CD4-positive, alpha-beta T cell (primary cell): ENCODE results near the gene CCDC152. TPM values are rescaled to one million over a fixed set of nuclear protein-coding genes. Genes with fewer than 3 reads are reported as not detected.

Experiments
- ATAC-seq: fragments of 200-7000 bp; cut with Tn5 transposase; one replicate; pipeline ENCODE4 v1.10.0; 2022; ENCODE audit warnings: mild to moderate bottlenecking; ENCODE audit not compliant: poor library complexity
- CTCF ChIA-PET: fragments of 350-600 bp; sonication (Branson Sonifier 250); formaldehyde crosslinking; loops from one replicate; lab custom pipeline; 2021; ENCODE audit warnings: antibody characterized with exemption, inconsistent platforms; lab: Charles Lee
- POLR2A ChIA-PET: fragments of 350-600 bp; sonication (Branson Sonifier 250); formaldehyde crosslinking; loops from one replicate; lab custom pipeline; 2021; ENCODE audit warnings: antibody characterized with exemption, inconsistent platforms; lab: Charles Lee
- DNase-seq, 14 experiments: peaks; one replicate each; pipeline ENCODE4 v3.0.0-alpha.2; 2013 to 2020; ENCODE audit warnings: mixed read lengths in 2 of 14
- H3K27ac ChIP-seq, 2 donors: one replicate each; pipeline versions ENCODE4 v1.5.1 to v1.7.0; 2013; ENCODE audit warnings: low read length in 2 of 2, low read depth in 1 of 2, mild to moderate bottlenecking in 1 of 2
- H3K27me3 ChIP-seq, 2 experiments: 1 replicate in 1 of 2; 2 replicates in 1 of 2; pipeline versions ENCODE4 v1.6.1 to v1.7.0; 2013; ENCODE audit warnings: low read length in 2 of 2, control low read depth in 1 of 2, mild to moderate bottlenecking in 1 of 2, moderate library complexity in 1 of 2; ENCODE audit not compliant: insufficient read depth in 2 of 2, control insufficient read depth in 1 of 2
- H3K36me3 ChIP-seq: one replicate; pipeline ENCODE4 v1.6.1; 2013; ENCODE audit warnings: low read length, control low read depth; ENCODE audit not compliant: insufficient read depth
- H3K4me1 ChIP-seq: one replicate; pipeline ENCODE4 v1.6.1; 2013; ENCODE audit warnings: low read length, control low read depth; ENCODE audit not compliant: insufficient read depth
- H3K4me3 ChIP-seq: one replicate; pipeline ENCODE4 v1.5.1; 2013; ENCODE audit warnings: mild to moderate bottlenecking, low read length, moderate library complexity
- H3K9me3 ChIP-seq, 2 experiments: 1 replicate in 1 of 2; 2 replicates in 1 of 2; pipeline versions ENCODE4 v1.6.1 to v1.7.0; 2013; ENCODE audit warnings: low read length in 2 of 2, mild to moderate bottlenecking in 2 of 2, control low read depth in 1 of 2, moderate library complexity in 1 of 2; ENCODE audit not compliant: control insufficient read depth in 1 of 2, insufficient read depth in 1 of 2
- H3K27ac Mint-ChIP-seq: one replicate; pipeline ENCODE4 v1.8.0; 2020; ENCODE audit warnings: mixed read lengths
- H3K27me3 Mint-ChIP-seq: one replicate; pipeline ENCODE4 v1.8.0; 2021; ENCODE audit warnings: mixed read lengths
- H3K36me3 Mint-ChIP-seq: one replicate; pipeline ENCODE4 v1.8.0; 2021; ENCODE audit warnings: low read depth, mixed read lengths
- H3K4me1 Mint-ChIP-seq: one replicate; pipeline ENCODE4 v1.8.0; 2021; ENCODE audit warnings: low read depth, mixed read lengths
- H3K4me3 Mint-ChIP-seq: one replicate; pipeline ENCODE4 v1.8.0; 2020; ENCODE audit warnings: mild to moderate bottlenecking, mixed read lengths
- H3K9me3 Mint-ChIP-seq: one replicate; pipeline ENCODE4 v1.8.0; 2020; ENCODE audit warnings: mixed read lengths
- intact Hi-C, 2 experiments: fragments of 100-400 bp; cut with DNase I in 1 of 2; cut with micrococcal nuclease in 1 of 2; formaldehyde crosslinking; loops; one replicate each; pipeline versions ENCODE4 v1.15.1 to v1.9.0; 2023 to 2025; cut with DNase I, micrococcal nuclease
- total RNA-seq, 174 experiments: library from RNA in 2 of 174; stranded (reverse) in 2 of 174; gene quantifications; one replicate each; pipeline ENCODE4 v1.2.3 and lab custom pipeline; 2021 to 2026
- TF ChIP-seq, protein P1 (sequence below): fragments of 200-600 bp; IDR thresholded peaks from one replicate; pipeline ENCODE4 v1.8.0; 2022; ENCODE audit warnings: antibody characterized with exemption, mild to moderate bottlenecking

CCDC152 gene
- total RNA-seq, 2 experiments from 2014 or later: 1.2 to 1.6 TPM

DNA sequence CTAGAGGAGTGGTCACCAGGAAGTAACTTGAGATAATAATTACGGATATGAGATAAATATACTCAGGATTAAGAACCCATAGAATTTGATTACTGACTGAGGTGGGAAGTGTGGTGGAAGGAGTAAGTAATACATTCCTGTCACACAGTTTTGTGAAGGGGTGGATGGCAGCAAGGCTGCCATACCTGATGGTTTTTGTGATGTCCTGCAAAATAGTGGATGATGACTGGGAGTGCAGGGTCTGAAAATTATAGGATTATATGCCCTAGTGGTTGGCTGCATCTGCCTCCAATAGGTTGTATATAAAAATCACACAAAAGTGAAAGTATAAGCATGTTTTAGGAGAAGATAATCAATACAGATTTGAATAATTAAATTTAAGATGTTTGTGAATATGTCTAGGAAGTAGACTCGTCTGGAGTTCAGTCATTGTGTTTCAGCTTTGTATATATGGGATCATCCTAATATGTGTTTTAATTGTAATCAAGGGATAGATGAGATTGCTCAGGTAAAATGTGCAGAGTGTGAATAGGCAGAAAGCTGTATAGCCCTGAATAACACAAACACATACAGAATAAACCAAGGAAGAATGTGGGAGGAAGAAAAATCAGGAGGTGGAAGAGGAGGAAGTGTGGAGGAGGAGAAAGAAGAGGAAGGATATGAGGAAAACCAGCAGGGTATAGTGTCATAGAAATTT, 49.5 kb downstream of the CCDC152 start:
- H3K36me3 Mint-ChIP-seq: peaks cover 1% of the 10 kb centered on the region
- no peaks in the 10 kb centered on the region for H3K27me3 Mint-ChIP-seq
- no peak overlapping the region for H3K4me3 Mint-ChIP-seq
- H3K27ac Mint-ChIP-seq: no peak overlapping the region
- ChIA-PET CTCF (no interaction called here), POLR2A (no interaction called here)
- H3K4me1 Mint-ChIP-seq: no peaks in the 10 kb centered on the region
- intact Hi-C loops: no loop called here
- no peaks in the 10 kb centered on the region for H3K9me3 ChIP-seq
- TF ChIP-seq, protein P1, sequence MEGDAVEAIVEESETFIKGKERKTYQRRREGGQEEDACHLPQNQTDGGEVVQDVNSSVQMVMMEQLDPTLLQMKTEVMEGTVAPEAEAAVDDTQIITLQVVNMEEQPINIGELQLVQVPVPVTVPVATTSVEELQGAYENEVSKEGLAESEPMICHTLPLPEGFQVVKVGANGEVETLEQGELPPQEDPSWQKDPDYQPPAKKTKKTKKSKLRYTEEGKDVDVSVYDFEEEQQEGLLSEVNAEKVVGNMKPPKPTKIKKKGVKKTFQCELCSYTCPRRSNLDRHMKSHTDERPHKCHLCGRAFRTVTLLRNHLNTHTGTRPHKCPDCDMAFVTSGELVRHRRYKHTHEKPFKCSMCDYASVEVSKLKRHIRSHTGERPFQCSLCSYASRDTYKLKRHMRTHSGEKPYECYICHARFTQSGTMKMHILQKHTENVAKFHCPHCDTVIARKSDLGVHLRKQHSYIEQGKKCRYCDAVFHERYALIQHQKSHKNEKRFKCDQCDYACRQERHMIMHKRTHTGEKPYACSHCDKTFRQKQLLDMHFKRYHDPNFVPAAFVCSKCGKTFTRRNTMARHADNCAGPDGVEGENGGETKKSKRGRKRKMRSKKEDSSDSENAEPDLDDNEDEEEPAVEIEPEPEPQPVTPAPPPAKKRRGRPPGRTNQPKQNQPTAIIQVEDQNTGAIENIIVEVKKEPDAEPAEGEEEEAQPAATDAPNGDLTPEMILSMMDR: no peak
- DNase-seq: no peak
- no peaks in the 10 kb centered on the region for H3K36me3 ChIP-seq
- no peaks in the 10 kb centered on the region for H3K27me3 ChIP-seq
- ATAC-seq: no peak
- no peaks in the 10 kb centered on the region for H3K9me3 Mint-ChIP-seq
- H3K27ac ChIP-seq: no peak overlapping the region
- no peaks in the 10 kb centered on the region for H3K4me1 ChIP-seq
- H3K4me3 ChIP-seq: no peak overlapping the region

DNA sequence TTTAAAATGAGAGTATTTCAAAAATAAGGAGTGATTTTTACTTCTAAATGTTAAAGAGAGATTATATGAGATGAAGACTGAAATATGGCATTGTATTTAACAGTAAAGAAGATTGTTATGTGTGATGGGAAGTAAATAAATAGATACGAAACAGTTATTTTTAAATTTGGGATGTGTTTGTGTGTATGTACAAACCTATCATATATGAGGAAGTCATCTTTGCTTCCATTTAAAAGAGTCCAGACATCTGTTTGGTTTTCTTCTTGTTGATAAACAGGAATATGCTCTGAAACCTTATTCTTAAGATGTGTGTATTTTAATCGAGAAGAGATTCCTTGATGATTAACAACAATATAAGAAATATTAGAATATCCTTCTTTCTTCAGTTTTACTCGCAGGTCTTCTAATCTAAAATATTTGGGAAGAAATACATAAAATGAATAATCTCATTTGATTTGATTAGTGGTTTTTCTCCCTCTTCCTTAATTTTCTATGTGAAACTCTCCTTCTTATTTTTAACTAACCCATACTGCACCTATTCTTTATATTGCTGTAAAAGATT, 50.2 kb downstream of the CCDC152 start:
- H3K4me1 ChIP-seq: no peaks in the 10 kb centered on the region
- CTCF ChIA-PET: no interaction called here
- H3K4me1 Mint-ChIP-seq: no peaks in the 10 kb centered on the region
- H3K9me3 Mint-ChIP-seq: no peaks in the 10 kb centered on the region
- no peak overlapping the region for H3K27ac ChIP-seq
- H3K4me3 Mint-ChIP-seq: no peak overlapping the region
- H3K27me3 ChIP-seq: no peaks in the 10 kb centered on the region
- POLR2A ChIA-PET: no interaction called here
- H3K36me3 Mint-ChIP-seq: no peaks in the 10 kb centered on the region
- ATAC-seq: no peak
- H3K27ac Mint-ChIP-seq: no peak overlapping the region
- intact Hi-C loops: no loop called here
- no peak overlapping the region for H3K4me3 ChIP-seq
- no peaks in the 10 kb centered on the region for H3K36me3 ChIP-seq
- H3K9me3 ChIP-seq: no peaks in the 10 kb centered on the region
- no peaks in the 10 kb centered on the region for H3K27me3 Mint-ChIP-seq
- DNase-seq: no peak
- TF ChIP-seq, protein P1: no peak

DNA sequence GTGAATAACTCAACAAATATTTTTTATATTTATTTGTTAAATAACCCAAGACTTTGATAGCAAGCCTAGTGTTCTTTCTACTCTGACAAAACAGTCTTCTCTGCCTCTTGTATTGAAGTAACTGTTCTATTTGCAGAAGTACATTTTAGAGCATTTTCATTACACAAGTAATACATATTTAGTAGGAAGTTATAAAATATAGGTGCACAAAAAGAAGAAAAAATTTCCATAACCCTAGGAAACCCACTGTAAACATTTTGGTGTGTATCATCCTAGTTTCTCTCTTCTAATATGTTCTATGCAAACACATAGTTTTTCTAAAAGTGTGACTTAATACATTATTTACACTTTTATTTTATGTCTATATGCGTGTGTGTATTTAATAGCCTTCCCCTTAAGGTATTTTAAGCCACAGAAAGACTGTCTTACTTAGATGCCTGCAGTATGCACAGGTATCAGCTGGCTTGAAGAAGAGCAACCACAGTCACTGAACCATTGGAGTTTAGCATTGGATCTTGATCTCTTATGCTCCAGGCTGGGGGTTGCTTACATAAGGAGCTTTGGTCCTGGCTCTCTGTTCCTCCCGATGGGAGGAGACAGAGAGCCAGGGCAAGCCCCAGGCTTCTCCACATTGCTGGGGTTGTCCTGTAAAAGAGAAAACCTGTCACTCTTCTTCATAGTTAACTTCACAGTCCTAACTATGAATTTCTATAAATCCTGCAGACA, 51.3 kb downstream of the CCDC152 start:
- Mint-ChIP-seq H3K27ac (no peak overlapping the region), H3K36me3 (no peaks in the 10 kb centered on the region), H3K9me3 (no peaks in the 10 kb centered on the region), H3K4me3 (no peak overlapping the region), H3K27me3 (no peaks in the 10 kb centered on the region), H3K4me1 (no peaks in the 10 kb centered on the region)
- intact Hi-C loops: no loop called here
- H3K27me3 ChIP-seq: no peaks in the 10 kb centered on the region
- POLR2A ChIA-PET: no interaction called here
- no peak overlapping the region for H3K27ac ChIP-seq
- CTCF ChIA-PET: no interaction called here
- no peaks in the 10 kb centered on the region for H3K9me3 ChIP-seq
- DNase-seq (no peak), ATAC-seq (no peak)
- no peak overlapping the region for H3K4me3 ChIP-seq
- H3K4me1 ChIP-seq: no peaks in the 10 kb centered on the region
- TF ChIP-seq, protein P1: no peak
- H3K36me3 ChIP-seq: no peaks in the 10 kb centered on the region
